ENCODE measurements around the gene IFI44.

IFI44 gene

DNA sequence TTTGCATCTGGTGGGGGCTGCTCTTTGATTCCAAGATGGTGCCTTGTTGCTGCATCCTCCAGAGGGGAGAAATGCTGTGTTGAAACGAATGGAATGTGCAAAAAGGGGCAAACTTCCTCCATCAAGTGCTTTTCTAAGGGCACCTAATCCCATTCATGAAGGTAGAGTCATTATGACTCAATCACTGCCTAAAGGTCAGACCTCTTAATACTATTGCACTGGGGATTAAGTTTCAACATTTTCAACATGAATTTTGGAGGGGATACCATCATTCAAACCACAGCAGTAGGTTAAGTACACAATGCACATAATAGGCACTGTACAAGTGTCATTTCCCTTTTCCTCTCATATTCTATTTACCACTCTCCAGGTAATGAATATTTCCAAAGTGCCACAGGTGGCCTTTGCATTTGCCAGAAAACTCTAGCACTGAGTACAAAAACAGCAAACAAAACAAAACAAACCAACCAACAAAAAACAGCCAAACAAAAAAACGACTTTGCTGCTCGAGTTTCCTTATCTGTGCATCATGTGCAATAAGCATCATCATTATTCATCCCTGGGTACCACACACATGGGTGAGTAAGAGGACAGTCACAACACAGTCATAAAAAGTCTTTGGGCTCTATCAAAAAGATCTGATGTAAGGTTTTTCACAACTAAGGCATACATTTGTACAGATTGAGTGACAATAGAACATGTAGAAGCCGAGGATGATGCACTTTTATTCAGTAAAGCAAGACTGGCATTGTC is 42.5 kb downstream of the IFI44 start:
- no peak overlapping the region for H3K27ac ChIP-seq (ENCODE audit: low read length)
- H3K9ac ChIP-seq (ENCODE audit: low read length in 2 of 2), result no peak overlapping the region
- no peaks in the 10 kb centered on the region for H3K9me3 ChIP-seq (ENCODE audit: control insufficient read depth in 2 of 2, low read length in 2 of 2)
- H3K4me1 ChIP-seq (ENCODE audit: control insufficient read depth, insufficient read depth, low read length), result no peaks in the 10 kb centered on the region
- H3K4me3 ChIP-seq (ENCODE audit: low read length in 2 of 2), result no peak overlapping the region
- no peaks in the 10 kb centered on the region for H3K27me3 ChIP-seq (ENCODE audit: control insufficient read depth in 1 of 2, insufficient read depth in 2 of 2, low read length in 2 of 2)
- H3K36me3 ChIP-seq (ENCODE audit: control insufficient read depth in 2 of 2, insufficient read depth in 2 of 2, low read length in 2 of 2), result no peaks in the 10 kb centered on the region

DNA sequence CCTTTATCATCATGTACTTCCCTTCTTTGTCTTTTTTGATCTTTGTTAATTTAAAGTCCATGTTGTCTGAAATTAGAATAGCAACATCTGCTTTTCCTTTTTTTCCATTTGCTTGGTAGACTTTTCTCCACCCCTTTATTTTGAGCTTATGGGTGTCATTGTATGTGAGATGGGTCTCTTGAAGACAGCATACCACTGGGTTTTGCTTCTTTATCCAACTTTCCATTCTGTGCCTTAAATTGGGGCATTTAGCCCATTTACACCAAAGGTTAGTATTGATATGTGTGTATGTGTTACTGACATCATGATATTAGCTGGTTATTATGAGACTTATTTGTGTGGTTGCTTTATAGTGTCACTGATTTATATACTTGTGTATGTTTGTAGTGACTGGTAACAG is 50.2 kb downstream of the IFI44 start:
- no peak overlapping the region for H3K27ac ChIP-seq (ENCODE audit: low read length)
- no peak overlapping the region for H3K4me3 ChIP-seq (ENCODE audit: low read length in 2 of 2)
- no peak overlapping the region for H3K9ac ChIP-seq (ENCODE audit: low read length in 2 of 2)
- no peaks in the 10 kb centered on the region for H3K27me3 ChIP-seq (ENCODE audit: control insufficient read depth in 1 of 2, insufficient read depth in 2 of 2, low read length in 2 of 2)
- no peaks in the 10 kb centered on the region for H3K4me1 ChIP-seq (ENCODE audit: control insufficient read depth, insufficient read depth, low read length)
- H3K36me3 ChIP-seq (ENCODE audit: control insufficient read depth in 2 of 2, insufficient read depth in 2 of 2, low read length in 2 of 2), result no peaks in the 10 kb centered on the region
- no peaks in the 10 kb centered on the region for H3K9me3 ChIP-seq (ENCODE audit: control insufficient read depth in 2 of 2, low read length in 2 of 2)

DNA sequence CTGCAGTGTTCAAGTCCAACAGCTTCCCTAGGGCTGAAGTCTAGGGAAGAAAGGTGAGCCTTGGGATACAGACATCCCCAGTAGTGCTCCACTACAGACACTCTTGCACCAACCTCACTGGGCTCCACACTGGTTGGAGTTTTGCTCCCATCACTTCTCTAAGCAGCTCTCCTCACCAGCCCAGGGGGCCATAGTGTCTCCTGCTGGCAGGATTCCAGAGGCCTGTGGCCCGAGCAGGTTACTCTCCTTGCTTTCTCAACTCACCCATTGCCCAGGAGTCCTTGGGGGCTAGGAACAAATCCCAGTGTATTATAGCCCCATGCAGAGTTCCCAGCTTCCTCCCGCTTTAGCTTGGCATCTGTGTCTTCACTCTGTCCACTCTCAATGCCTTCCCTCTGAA is 52.8 kb downstream of the IFI44 start:
- Histone ChIP-seq H3K27ac (ENCODE audit: low read length) (no peak overlapping the region), H3K36me3 (ENCODE audit: control insufficient read depth in 2 of 2, insufficient read depth in 2 of 2, low read length in 2 of 2) (no peaks in the 10 kb centered on the region), H3K27me3 (ENCODE audit: control insufficient read depth in 1 of 2, insufficient read depth in 2 of 2, low read length in 2 of 2) (no peaks in the 10 kb centered on the region), H3K4me1 (ENCODE audit: control insufficient read depth, insufficient read depth, low read length) (no peaks in the 10 kb centered on the region), H3K9me3 (ENCODE audit: control insufficient read depth in 2 of 2, low read length in 2 of 2) (no peaks in the 10 kb centered on the region), H3K4me3 (ENCODE audit: low read length in 2 of 2) (no peak overlapping the region), H3K9ac (ENCODE audit: low read length in 2 of 2) (no peak overlapping the region)

DNA sequence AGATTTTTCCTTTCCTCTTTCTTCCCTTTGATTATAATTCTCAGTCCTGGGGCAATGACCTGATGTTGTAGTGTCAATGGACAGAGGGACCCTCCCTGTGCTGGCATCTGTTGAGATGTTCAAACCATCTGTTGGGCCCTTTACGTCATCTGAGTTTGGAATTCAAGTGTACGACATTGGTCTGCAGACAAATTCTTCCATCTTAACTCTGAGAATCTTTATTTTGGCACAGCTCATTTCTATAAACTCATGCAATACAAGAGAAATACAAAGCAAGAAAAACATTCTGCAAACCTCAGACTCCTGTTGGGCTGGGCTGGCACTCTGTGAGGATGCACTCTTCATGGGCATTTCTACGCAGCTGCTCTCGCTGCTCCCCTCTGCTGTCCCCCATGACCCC is 54.2 kb downstream of the IFI44 start:
- Histone ChIP-seq H3K36me3 (ENCODE audit: control insufficient read depth in 2 of 2, insufficient read depth in 2 of 2, low read length in 2 of 2) (no peaks in the 10 kb centered on the region), H3K4me1 (ENCODE audit: control insufficient read depth, insufficient read depth, low read length) (no peaks in the 10 kb centered on the region), H3K9ac (ENCODE audit: low read length in 2 of 2) (no peak overlapping the region), H3K4me3 (ENCODE audit: low read length in 2 of 2) (no peak overlapping the region), H3K27me3 (ENCODE audit: control insufficient read depth in 1 of 2, insufficient read depth in 2 of 2, low read length in 2 of 2) (no peaks in the 10 kb centered on the region), H3K27ac (ENCODE audit: low read length) (no peak overlapping the region), H3K9me3 (ENCODE audit: control insufficient read depth in 2 of 2, low read length in 2 of 2) (no peaks in the 10 kb centered on the region)

DNA sequence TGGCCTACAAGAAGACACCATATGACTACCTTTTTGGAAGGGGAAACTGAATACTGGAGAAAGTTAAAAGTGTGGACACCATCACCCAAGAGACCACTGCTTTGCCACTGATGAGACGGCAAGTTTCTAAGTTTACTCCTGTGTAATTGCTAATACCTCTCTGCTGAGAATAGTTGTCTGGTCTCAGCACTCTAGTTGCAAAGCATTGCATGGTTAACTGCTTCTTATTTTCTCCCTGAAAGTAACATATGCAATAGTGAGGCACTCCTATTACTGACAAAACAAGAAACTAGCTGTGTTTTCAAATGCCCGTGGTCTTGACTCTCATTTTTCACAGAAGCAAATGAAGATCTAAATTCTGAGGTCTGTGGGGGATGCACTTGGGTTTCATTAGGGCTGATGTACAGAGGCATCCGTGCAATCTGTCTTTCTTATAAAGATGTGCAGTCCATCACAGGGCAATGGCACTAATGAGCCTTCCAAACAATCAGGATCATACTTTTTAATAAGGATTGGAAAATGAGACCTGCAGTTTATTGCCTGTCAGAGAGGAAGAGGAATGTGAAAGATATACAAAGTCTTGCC is 62.9 kb downstream of the IFI44 start:
- no peaks in the 10 kb centered on the region for H3K36me3 ChIP-seq (ENCODE audit: control insufficient read depth in 2 of 2, insufficient read depth in 2 of 2, low read length in 2 of 2)
- no peak overlapping the region for H3K27ac ChIP-seq (ENCODE audit: low read length)
- no peaks in the 10 kb centered on the region for H3K4me1 ChIP-seq (ENCODE audit: control insufficient read depth, insufficient read depth, low read length)
- H3K27me3 ChIP-seq (ENCODE audit: control insufficient read depth in 1 of 2, insufficient read depth in 2 of 2, low read length in 2 of 2), result no peaks in the 10 kb centered on the region
- no peak overlapping the region for H3K9ac ChIP-seq (ENCODE audit: low read length in 2 of 2)
- no peak overlapping the region for H3K4me3 ChIP-seq (ENCODE audit: low read length in 2 of 2)
- no peaks in the 10 kb centered on the region for H3K9me3 ChIP-seq (ENCODE audit: control insufficient read depth in 2 of 2, low read length in 2 of 2)

DNA sequence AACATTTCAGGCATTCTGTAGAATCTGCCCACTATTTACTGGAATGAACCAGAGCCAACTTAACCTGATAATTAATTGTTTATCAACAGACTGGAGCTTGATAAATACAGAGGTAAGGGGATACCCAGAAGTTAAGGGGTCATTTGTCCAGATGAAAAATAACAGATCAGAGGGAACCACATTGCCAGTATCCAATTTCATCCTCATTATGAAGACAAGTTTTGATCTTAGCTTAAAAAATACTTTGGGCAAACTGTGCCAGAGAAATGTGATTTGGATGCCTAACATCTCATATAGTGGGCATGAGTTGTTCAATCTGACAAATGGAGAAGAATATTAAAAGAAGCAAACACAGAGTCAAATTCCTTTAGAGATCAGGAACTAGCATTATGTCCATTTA is 63.7 kb downstream of the IFI44 start:
- no peaks in the 10 kb centered on the region for H3K36me3 ChIP-seq (ENCODE audit: control insufficient read depth in 2 of 2, insufficient read depth in 2 of 2, low read length in 2 of 2)
- H3K9ac ChIP-seq (ENCODE audit: low read length in 2 of 2), result no peak overlapping the region
- H3K9me3 ChIP-seq (ENCODE audit: control insufficient read depth in 2 of 2, low read length in 2 of 2), result no peaks in the 10 kb centered on the region
- H3K27me3 ChIP-seq (ENCODE audit: control insufficient read depth in 1 of 2, insufficient read depth in 2 of 2, low read length in 2 of 2), result no peaks in the 10 kb centered on the region
- no peak overlapping the region for H3K4me3 ChIP-seq (ENCODE audit: low read length in 2 of 2)
- H3K4me1 ChIP-seq (ENCODE audit: control insufficient read depth, insufficient read depth, low read length), result no peaks in the 10 kb centered on the region
- H3K27ac ChIP-seq (ENCODE audit: low read length), result no peak overlapping the region

Measured in stomach smooth muscle (tissue), 2 donors.